Ishikawa (cell line): Measurements from ENCODE around the gene TMEM119.

Source experiments
- MAX ChIP-seq: IDR thresholded peaks from 2 replicates; pipeline ENCODE4 v1.6.1; 2012
- REST ChIP-seq: IDR thresholded peaks from 2 replicates; pipeline ENCODE4 v1.6.1; 2012; ENCODE audit warnings: low read depth, mild to moderate bottlenecking
- USF1 ChIP-seq: IDR thresholded peaks from 2 replicates; pipeline ENCODE4 v1.6.1; 2012
- YY1 ChIP-seq: IDR thresholded peaks from 2 replicates; pipeline ENCODE4 v1.6.1; 2012; ENCODE audit warnings: low read depth

GRCh38 chr12:108594960-108595710 lies 2.7 kb downstream of the TMEM119 start:
- TF ChIP-seq MAX (no peak), REST (no peak), YY1 (no peak), USF1 (no peak)
